IMR-90 (cell line): ENCODE results near the gene ROM1.

ENCODE experiments used
- BHLHE40 ChIP-seq: fragments of 150-350 bp; IDR thresholded peaks from 2 replicates; pipeline ENCODE4 v1.6.1; 2016; ENCODE audit warnings: mild to moderate bottlenecking, low read depth, low read length
- CHD1 ChIP-seq: IDR thresholded peaks from 2 replicates; pipeline ENCODE4 v1.6.1; 2012; ENCODE audit warnings: low read depth, low read length, improper control_type of control experiment
- CTCF ChIP-seq: conservative IDR thresholded peaks from 2 replicates; pipeline ENCODE4 v1.5.1; 2012; ENCODE audit warnings: mild to moderate bottlenecking, low read depth, low read length, improper control_type of control experiment
- MAFK ChIP-seq: IDR thresholded peaks from 2 replicates; pipeline ENCODE4 v1.6.1; 2012; ENCODE audit warnings: low read depth, low read length, improper control_type of control experiment
- NFE2L2 ChIP-seq: fragments of 150-350 bp; IDR thresholded peaks from 2 replicates; pipeline ENCODE4 v1.6.1; 2016; ENCODE audit warnings: low read depth, mild to moderate bottlenecking, low read length

- TF ChIP-seq CTCF (no peak), CHD1 (no peak), BHLHE40 (no peak), MAFK (no peak), NFE2L2 (no peak)
These were observed 37.9 kb upstream of the ROM1 start for GRCh38 chr11:62575156-62575555.
